SH-SY5Y (cell line): ENCODE data around the gene ARHGAP32.

Source experiments
- GATA2 ChIP-seq: IDR thresholded peaks from 2 replicates; pipeline ENCODE4 v1.6.1; 2011; ENCODE audit warnings: mild to moderate bottlenecking, low read depth, low read length
- GATA3 ChIP-seq: IDR thresholded peaks from 2 replicates; pipeline ENCODE4 v1.6.1; 2011; ENCODE audit warnings: low read depth, mild to moderate bottlenecking, low read length, moderate library complexity

GRCh38 chr11:128920666-128921065, 271.5 kb downstream of the ARHGAP32 start:
- no peak for TF ChIP-seq GATA2
- no peak for TF ChIP-seq GATA3
